IMR-90 (cell line): ENCODE results near the gene MEIS2. TPM values are rescaled to one million over a fixed set of nuclear protein-coding genes. Genes with fewer than 3 reads are reported as not detected.

Experiments
- ATAC-seq: fragments of 200-7000 bp; cut with Tn5 transposase; 2 replicates; pipeline ENCODE4 v1.9.1; 2020; ENCODE audit warnings: low read depth, mild to moderate bottlenecking, moderate library complexity
- BruUV-seq: library from RNA; stranded (reverse); fragments of 400-500 nt; replicated peaks from 2 replicates; lab custom pipeline; 2021; lab: Mats Ljungman, UMichigan
- CTCF ChIA-PET: fragments of 300-600 bp; formaldehyde crosslinking; extraction: SDS; loops from one replicate; lab custom pipeline; 2021; ENCODE audit warnings: antibody characterized with exemption; lab: Yijun Ruan, JAX
- POLR2A ChIA-PET: fragments of 300-600 bp; sonication (Branson Sonifier 250); formaldehyde crosslinking; loops from one replicate; lab custom pipeline; 2022; ENCODE audit warnings: antibody characterized with exemption; ENCODE audit not compliant: unreplicated experiment; lab: Charles Lee
- DNase-seq: peaks from one replicate; pipeline ENCODE4 v3.0.0; 2013
- H2AFZ ChIP-seq: replicated peaks from 2 replicates; pipeline ENCODE3; 2013; ENCODE audit warnings: low read length, mild to moderate bottlenecking; ENCODE audit not compliant: poor library complexity
- H2AK5ac ChIP-seq: 2 replicates; pipeline ENCODE4 v1.6.1; 2013; ENCODE audit warnings: low read depth, low read length, inconsistent platforms
- H2AK9ac ChIP-seq: replicated peaks from 2 replicates; pipeline ENCODE3; 2013; ENCODE audit warnings: mild to moderate bottlenecking, low read depth, low read length, moderate library complexity; ENCODE audit not compliant: poor library complexity
- H2BK120ac ChIP-seq: 2 replicates; pipeline ENCODE4 v1.6.1; 2013; ENCODE audit warnings: low read depth, low read length, inconsistent platforms
- H2BK15ac ChIP-seq: 3 replicates; pipeline ENCODE4 v1.6.1; 2013; ENCODE audit warnings: low read depth, low read length, inconsistent platforms
- H2BK20ac ChIP-seq: 2 replicates; pipeline ENCODE4 v1.6.1; 2013; ENCODE audit warnings: low read depth, mild to moderate bottlenecking, inconsistent platforms, low read length, moderate library complexity
- H2BK5ac ChIP-seq: 2 replicates; pipeline ENCODE4 v1.6.1; 2013; ENCODE audit warnings: mild to moderate bottlenecking, low read depth, low read length, inconsistent platforms; ENCODE audit not compliant: poor library complexity, severe bottlenecking
- H3K14ac ChIP-seq: replicated peaks from 2 replicates; pipeline ENCODE4 v1.6.1; 2013; ENCODE audit warnings: low read depth, low read length, inconsistent platforms
- H3K18ac ChIP-seq: 2 replicates; pipeline ENCODE4 v1.6.1; 2013; ENCODE audit warnings: low read depth, low read length, control low read depth
- H3K23ac ChIP-seq: 2 replicates; pipeline ENCODE4 v1.6.1; 2013; ENCODE audit warnings: low read depth, low read length, inconsistent platforms
- H3K27ac ChIP-seq: 2 replicates; pipeline ENCODE4 v1.5.1; 2013; ENCODE audit warnings: mild to moderate bottlenecking, control low read depth, low read length; ENCODE audit not compliant: insufficient read depth
- H3K27me3 ChIP-seq: 2 replicates; pipeline ENCODE4 v1.6.1; 2013; ENCODE audit warnings: low read length; ENCODE audit not compliant: control insufficient read depth, insufficient read depth
- H3K36me3 ChIP-seq: 2 replicates; pipeline ENCODE4 v1.6.1; 2013; ENCODE audit warnings: low read length, mixed read lengths; ENCODE audit not compliant: control insufficient read depth, insufficient read depth
- H3K4ac ChIP-seq: 2 replicates; pipeline ENCODE4 v1.6.1; 2013; ENCODE audit warnings: low read depth, low read length, inconsistent platforms
- H3K4me1 ChIP-seq: 2 replicates; pipeline ENCODE4 v1.6.1; 2013; ENCODE audit warnings: low read length, mixed read lengths; ENCODE audit not compliant: control insufficient read depth, insufficient read depth
- H3K4me2 ChIP-seq: 2 replicates; pipeline ENCODE4 v1.6.1; 2013; ENCODE audit warnings: low read depth, mild to moderate bottlenecking, control low read depth, low read length, moderate library complexity
- H3K4me3 ChIP-seq: 2 replicates; pipeline ENCODE4 v1.5.1; 2013; ENCODE audit warnings: low read depth, mild to moderate bottlenecking, control low read depth, low read length, moderate library complexity; ENCODE audit not compliant: insufficient read depth
- H3K56ac ChIP-seq: 2 replicates; pipeline ENCODE4 v1.6.1; 2013; ENCODE audit warnings: low read length, inconsistent platforms; ENCODE audit not compliant: insufficient read depth; ENCODE audit errors: extremely low read depth
- H3K79me1 ChIP-seq, 2 experiments: 2 replicates each; pipeline ENCODE4 v1.6.1; 2013; ENCODE audit warnings: low read length in 2 of 2, inconsistent platforms in 1 of 2, low read depth in 1 of 2
- H3K9ac ChIP-seq: 2 replicates; pipeline ENCODE4 v1.6.1; 2013; ENCODE audit warnings: low read depth, low read length, control low read depth
- H3K9me1 ChIP-seq: 2 replicates; pipeline ENCODE4 v1.6.1; 2013; ENCODE audit warnings: low read length, inconsistent platforms; ENCODE audit not compliant: insufficient read depth
- H3K9me3 ChIP-seq: 2 replicates; pipeline ENCODE4 v1.6.1; 2013; ENCODE audit warnings: low read length; ENCODE audit not compliant: control insufficient read depth, insufficient read depth
- H4K20me1 ChIP-seq: 2 replicates; pipeline ENCODE4 v1.6.1; 2013; ENCODE audit warnings: low read length, inconsistent platforms; ENCODE audit not compliant: insufficient read depth
- H4K5ac ChIP-seq: 2 replicates; pipeline ENCODE4 v1.6.1; 2013; ENCODE audit warnings: mild to moderate bottlenecking, low read depth, low read length, control low read depth
- H4K8ac ChIP-seq, 2 experiments: 2 replicates each; pipeline ENCODE4 v1.6.1; 2013; ENCODE audit warnings: low read depth in 2 of 2, low read length in 2 of 2, control low read depth in 1 of 2, inconsistent platforms in 1 of 2
- H4K91ac ChIP-seq: 2 replicates; pipeline ENCODE4 v1.6.1; 2013; ENCODE audit warnings: low read depth, low read length, inconsistent platforms; ENCODE audit not compliant: insufficient read depth
- CHD1 ChIP-seq: IDR thresholded peaks from 2 replicates; pipeline ENCODE4 v1.6.1; 2012; ENCODE audit warnings: low read depth, low read length, improper control_type of control experiment
- MAZ ChIP-seq: IDR thresholded peaks from 2 replicates; pipeline ENCODE4 v1.6.1; 2012; ENCODE audit warnings: low read depth, mild to moderate bottlenecking, low read length, improper control_type of control experiment, moderate library complexity, borderline replicate concordance
- SMC3 ChIP-seq: fragments of 150-350 bp; IDR thresholded peaks from 2 replicates; pipeline ENCODE4 v1.6.1; 2016; ENCODE audit warnings: low read depth, mild to moderate bottlenecking, antibody characterized with exemption, low read length, moderate library complexity
- dilution Hi-C: fragments of 300-500 bp; cut with HindIII; formaldehyde crosslinking; loops from one replicate; pipeline ENCODE4 v1.14.3; 2018; ENCODE audit warnings: low sequenced_read_pairs; ENCODE audit not compliant: unreplicated experiment
- in situ Hi-C: fragments of 300-500 bp; cut with MboI; formaldehyde crosslinking; loops from 3 replicates; pipeline ENCODE4 v1.14.3; 2019; ENCODE audit warnings: low sequenced_read_pairs, inconsistent platforms, mixed read lengths
- intact Hi-C: fragments of 100-400 bp; cut with micrococcal nuclease; formaldehyde crosslinking; loops from 2 replicates; pipeline ENCODE4 v1.10.0; 2022
- polyA plus RNA-seq, 3 experiments: library from polyadenylated mRNA; depleted of rRNA; stranded (reverse); fragments of >200 nt; gene quantifications; 2 replicates each; pipeline ENCODE4 v1.2.3, GENCODE V29; 2012; ENCODE audit warnings: low replicate concordance in 1 of 3
- total RNA-seq: library from RNA; depleted of rRNA; stranded (reverse); fragments of >200 nt; gene quantifications from 2 replicates; pipeline ENCODE4 v1.2.3, GENCODE V29; 2012

Gene MEIS2
- total and polyA plus RNA-seq, 2 of the 4 experiments (the other 2 are of a cell fraction), result 70.1 to 71.3 TPM

DNA sequence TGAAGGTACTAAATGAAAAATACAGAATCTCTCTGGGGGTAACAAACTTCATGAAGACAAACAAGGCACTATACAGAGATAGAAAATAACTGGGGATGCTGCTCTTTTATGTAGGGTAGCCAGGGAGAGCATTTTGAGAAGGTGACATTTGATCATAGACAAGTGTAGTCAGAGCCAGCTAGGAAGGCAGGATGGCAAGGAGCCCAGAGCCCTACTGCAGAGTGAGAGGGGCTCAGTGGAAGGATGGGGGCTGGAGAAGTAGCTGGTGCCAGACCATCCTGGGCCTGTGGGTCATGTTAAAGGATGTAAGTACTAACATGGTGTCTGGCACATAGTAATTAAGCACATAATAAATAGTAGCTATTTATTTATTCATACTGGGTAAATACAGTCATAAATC lies 133.6 kb downstream of the MEIS2 start:
- no peak for DNase-seq
- Histone ChIP-seq H3K27ac (no peak overlapping the region), H2BK120ac (no peak overlapping the region), H2BK5ac (no peak overlapping the region), H3K27me3 (no peaks in the 10 kb centered on the region), H3K9me3 (no peaks in the 10 kb centered on the region), H3K9ac (no peak overlapping the region), H3K9me1 (no peaks in the 10 kb centered on the region), H2AK5ac (no peak overlapping the region), H3K4me1 (peaks cover 1% of the 10 kb centered on the region; the same call in 1 of the 2 replicates), H3K14ac (no peak overlapping the region), H3K4me3 (no peak overlapping the region), H4K5ac (no peak overlapping the region), H4K91ac (no peak overlapping the region), H3K4me2 (no peak overlapping the region), H2AFZ (no peak overlapping the region), H2AK9ac (no peak overlapping the region), H3K79me1 (peaks cover 6% of the 10 kb centered on the region in 2 experiments; a peak in 3 of 4 replicates), H4K8ac (no peak overlapping the region), H3K23ac (no peak overlapping the region), H2BK20ac (no peak overlapping the region), H2BK15ac (no peak overlapping the region), H3K18ac (no peak overlapping the region), H3K4ac (no peak overlapping the region), H4K20me1 (no peaks in the 10 kb centered on the region), H3K36me3 (peaks cover 3% of the 10 kb centered on the region), H3K56ac (no peak overlapping the region)
- intact Hi-C loops, result no loop called here
- no TSS peak for BruUV-seq
- dilution Hi-C loops, result no loop called here
- CTCF ChIA-PET, result no interaction called here
- ATAC-seq, result no peak
- TF ChIP-seq CHD1 (no peak), SMC3 (no peak), MAZ (no peak)
- POLR2A ChIA-PET, result no interaction called here
- in situ Hi-C loops, result no loop called here
